ENCODE measurements around the gene PCSK6. TPM values are rescaled to one million over a fixed set of nuclear protein-coding genes. Genes with fewer than 3 reads are reported as not detected.

The PCSK6 gene
- total RNA-seq, 1 experiment from 2014 or later: 2.9 TPM

DNA sequence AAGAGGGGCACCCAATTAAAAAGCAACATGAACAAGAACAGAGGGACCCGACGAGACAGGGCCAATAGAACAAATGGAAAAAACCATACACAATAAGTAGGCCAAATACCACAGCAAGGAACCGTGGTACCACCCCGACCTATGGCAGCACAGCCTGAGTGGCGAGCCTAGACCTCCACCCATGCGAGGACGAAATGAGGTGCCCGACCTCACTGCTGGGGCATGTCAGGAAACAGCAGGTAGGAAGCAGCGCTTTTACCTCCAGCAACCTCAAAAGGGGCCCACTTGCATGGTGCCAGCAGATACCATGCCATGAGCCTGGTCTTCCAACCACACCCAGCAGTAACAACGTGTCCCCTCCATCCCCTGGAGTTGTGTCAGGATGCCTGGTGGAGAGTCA lies 77.9 kb downstream of the PCSK6 start:
- DNase-seq (ENCODE audit: low spot score): no peak
- H3K27ac Mint-ChIP-seq: no peak overlapping the region
- peaks cover 4% of the 10 kb centered on the region for H3K9me3 Mint-ChIP-seq
- peaks cover 16% of the 10 kb centered on the region for H3K4me1 Mint-ChIP-seq
- no peaks in the 10 kb centered on the region for H3K27me3 Mint-ChIP-seq (ENCODE audit: low read depth)
- H3K4me3 Mint-ChIP-seq: no peak overlapping the region
- TF ChIP-seq, protein P1, sequence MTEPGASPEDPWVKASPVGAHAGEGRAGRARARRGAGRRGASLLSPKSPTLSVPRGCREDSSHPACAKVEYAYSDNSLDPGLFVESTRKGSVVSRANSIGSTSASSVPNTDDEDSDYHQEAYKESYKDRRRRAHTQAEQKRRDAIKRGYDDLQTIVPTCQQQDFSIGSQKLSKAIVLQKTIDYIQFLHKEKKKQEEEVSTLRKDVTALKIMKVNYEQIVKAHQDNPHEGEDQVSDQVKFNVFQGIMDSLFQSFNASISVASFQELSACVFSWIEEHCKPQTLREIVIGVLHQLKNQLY (CRISPR knock-in tag; IDR thresholded peaks at IDR 0.05): no peak
- no peak for TF ChIP-seq SMAD3 (CRISPR knock-in tag; IDR thresholded peaks at IDR 0.05; ENCODE audit: borderline replicate concordance)
- TF ChIP-seq, protein P2, sequence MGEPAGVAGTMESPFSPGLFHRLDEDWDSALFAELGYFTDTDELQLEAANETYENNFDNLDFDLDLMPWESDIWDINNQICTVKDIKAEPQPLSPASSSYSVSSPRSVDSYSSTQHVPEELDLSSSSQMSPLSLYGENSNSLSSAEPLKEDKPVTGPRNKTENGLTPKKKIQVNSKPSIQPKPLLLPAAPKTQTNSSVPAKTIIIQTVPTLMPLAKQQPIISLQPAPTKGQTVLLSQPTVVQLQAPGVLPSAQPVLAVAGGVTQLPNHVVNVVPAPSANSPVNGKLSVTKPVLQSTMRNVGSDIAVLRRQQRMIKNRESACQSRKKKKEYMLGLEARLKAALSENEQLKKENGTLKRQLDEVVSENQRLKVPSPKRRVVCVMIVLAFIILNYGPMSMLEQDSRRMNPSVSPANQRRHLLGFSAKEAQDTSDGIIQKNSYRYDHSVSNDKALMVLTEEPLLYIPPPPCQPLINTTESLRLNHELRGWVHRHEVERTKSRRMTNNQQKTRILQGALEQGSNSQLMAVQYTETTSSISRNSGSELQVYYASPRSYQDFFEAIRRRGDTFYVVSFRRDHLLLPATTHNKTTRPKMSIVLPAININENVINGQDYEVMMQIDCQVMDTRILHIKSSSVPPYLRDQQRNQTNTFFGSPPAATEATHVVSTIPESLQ (CRISPR knock-in tag; IDR thresholded peaks at IDR 0.05): no peak
- no peak for TF ChIP-seq ELF4 (CRISPR knock-in tag; IDR thresholded peaks at IDR 0.05; ENCODE audit: low read depth)
- no peak for TF ChIP-seq CBFB (CRISPR knock-in tag; IDR thresholded peaks at IDR 0.05; ENCODE audit: low read depth)
- no peak for TF ChIP-seq ATF1 (CRISPR knock-in tag; IDR thresholded peaks at IDR 0.05)
- no peak for TF ChIP-seq GRHL2 (CRISPR knock-in tag; IDR thresholded peaks at IDR 0.05; ENCODE audit: insufficient replicate concordance, severe bottlenecking)
- TF ChIP-seq EMX1 (CRISPR knock-in tag; IDR thresholded peaks at IDR 0.05): no peak
- no peak for TF ChIP-seq JAZF1 (CRISPR knock-in tag; IDR thresholded peaks at IDR 0.05)
- no peak for TF ChIP-seq TP53 (CRISPR knock-in tag; IDR thresholded peaks at IDR 0.05)
- TF ChIP-seq ETV6 (CRISPR knock-in tag; IDR thresholded peaks at IDR 0.05): no peak
- no peak for TF ChIP-seq ZNF396 (CRISPR knock-in tag; IDR thresholded peaks at IDR 0.05; ENCODE audit: borderline replicate concordance)
- TF ChIP-seq GABPB1 (CRISPR knock-in tag; IDR thresholded peaks at IDR 0.05): no peak
- no peak for TF ChIP-seq KAT7 (CRISPR knock-in tag; IDR thresholded peaks at IDR 0.05; ENCODE audit: borderline replicate concordance)
- TF ChIP-seq ZNF232 (CRISPR knock-in tag; IDR thresholded peaks at IDR 0.05): no peak
- TF ChIP-seq, protein P3, sequence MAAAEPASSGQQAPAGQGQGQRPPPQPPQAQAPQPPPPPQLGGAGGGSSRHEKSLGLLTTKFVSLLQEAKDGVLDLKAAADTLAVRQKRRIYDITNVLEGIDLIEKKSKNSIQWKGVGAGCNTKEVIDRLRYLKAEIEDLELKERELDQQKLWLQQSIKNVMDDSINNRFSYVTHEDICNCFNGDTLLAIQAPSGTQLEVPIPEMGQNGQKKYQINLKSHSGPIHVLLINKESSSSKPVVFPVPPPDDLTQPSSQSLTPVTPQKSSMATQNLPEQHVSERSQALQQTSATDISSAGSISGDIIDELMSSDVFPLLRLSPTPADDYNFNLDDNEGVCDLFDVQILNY (CRISPR knock-in tag; IDR thresholded peaks at IDR 0.05): no peak
- TF ChIP-seq SP1 (CRISPR knock-in tag; conservative IDR thresholded peaks at IDR 0.05): no peak
- CTCF ChIA-PET: no interaction called here
- H3K36me3 Mint-ChIP-seq: no peaks in the 10 kb centered on the region
- no peak for ATAC-seq
- POLR2A ChIA-PET: no interaction called here

DNA sequence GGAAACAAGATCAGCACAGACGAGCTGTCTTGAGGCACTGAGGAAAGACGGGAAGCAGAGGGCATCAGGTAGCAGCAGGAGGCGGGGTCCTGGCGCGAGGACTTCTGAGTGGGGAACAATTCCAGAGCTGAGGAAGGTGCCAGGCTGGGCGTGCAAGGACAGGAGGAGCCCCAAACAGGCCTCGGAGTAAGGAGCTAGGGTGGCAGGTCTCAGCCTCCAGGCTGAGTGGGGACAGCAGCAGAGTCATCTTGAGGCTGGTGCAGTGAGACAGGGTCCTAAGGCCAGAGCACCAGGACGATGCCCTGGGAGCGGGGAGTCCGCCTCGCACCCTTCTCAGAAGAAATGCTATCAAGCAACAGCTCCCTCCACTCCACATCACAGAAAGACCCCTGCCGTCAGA lies 78.4 kb downstream of the PCSK6 start:
- ATAC-seq (no peak), DNase-seq (ENCODE audit: low spot score) (no peak)
- CTCF ChIA-PET: interaction anchor here (1.0 kb wide), 1 partner anchor 8 kb away, joined by 3 read pairs; no protein-coding TSS in a partner anchor
- POLR2A ChIA-PET: no interaction called here
- H3K27me3 Mint-ChIP-seq (ENCODE audit: low read depth): no peaks in the 10 kb centered on the region
- H3K9me3 Mint-ChIP-seq: peaks cover 2% of the 10 kb centered on the region
- no peaks in the 10 kb centered on the region for H3K36me3 Mint-ChIP-seq
- H3K27ac Mint-ChIP-seq: no peak overlapping the region
- H3K4me1 Mint-ChIP-seq: peaks cover 16% of the 10 kb centered on the region
- no peak overlapping the region for H3K4me3 Mint-ChIP-seq
- TF ChIP-seq FOXP1 (CRISPR knock-in tag; IDR thresholded peaks at IDR 0.05; ENCODE audit: borderline replicate concordance) (no peak), GABPB1 (CRISPR knock-in tag; IDR thresholded peaks at IDR 0.05) (no peak), TP53 (CRISPR knock-in tag; IDR thresholded peaks at IDR 0.05) (no peak), ZNF121 (CRISPR knock-in tag; IDR thresholded peaks at IDR 0.05) (no peak)
- TF ChIP-seq, protein P2 (CRISPR knock-in tag; IDR thresholded peaks at IDR 0.05): no peak
- TF ChIP-seq, protein P4, sequence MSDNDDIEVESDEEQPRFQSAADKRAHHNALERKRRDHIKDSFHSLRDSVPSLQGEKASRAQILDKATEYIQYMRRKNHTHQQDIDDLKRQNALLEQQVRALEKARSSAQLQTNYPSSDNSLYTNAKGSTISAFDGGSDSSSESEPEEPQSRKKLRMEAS (CRISPR knock-in tag; IDR thresholded peaks at IDR 0.05): no peak
- TF ChIP-seq, protein P1 (CRISPR knock-in tag; IDR thresholded peaks at IDR 0.05): no peak
- TF ChIP-seq, protein P5, sequence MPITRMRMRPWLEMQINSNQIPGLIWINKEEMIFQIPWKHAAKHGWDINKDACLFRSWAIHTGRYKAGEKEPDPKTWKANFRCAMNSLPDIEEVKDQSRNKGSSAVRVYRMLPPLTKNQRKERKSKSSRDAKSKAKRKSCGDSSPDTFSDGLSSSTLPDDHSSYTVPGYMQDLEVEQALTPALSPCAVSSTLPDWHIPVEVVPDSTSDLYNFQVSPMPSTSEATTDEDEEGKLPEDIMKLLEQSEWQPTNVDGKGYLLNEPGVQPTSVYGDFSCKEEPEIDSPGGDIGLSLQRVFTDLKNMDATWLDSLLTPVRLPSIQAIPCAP (CRISPR knock-in tag; IDR thresholded peaks at IDR 0.05): no peak
- TF ChIP-seq, protein P6, sequence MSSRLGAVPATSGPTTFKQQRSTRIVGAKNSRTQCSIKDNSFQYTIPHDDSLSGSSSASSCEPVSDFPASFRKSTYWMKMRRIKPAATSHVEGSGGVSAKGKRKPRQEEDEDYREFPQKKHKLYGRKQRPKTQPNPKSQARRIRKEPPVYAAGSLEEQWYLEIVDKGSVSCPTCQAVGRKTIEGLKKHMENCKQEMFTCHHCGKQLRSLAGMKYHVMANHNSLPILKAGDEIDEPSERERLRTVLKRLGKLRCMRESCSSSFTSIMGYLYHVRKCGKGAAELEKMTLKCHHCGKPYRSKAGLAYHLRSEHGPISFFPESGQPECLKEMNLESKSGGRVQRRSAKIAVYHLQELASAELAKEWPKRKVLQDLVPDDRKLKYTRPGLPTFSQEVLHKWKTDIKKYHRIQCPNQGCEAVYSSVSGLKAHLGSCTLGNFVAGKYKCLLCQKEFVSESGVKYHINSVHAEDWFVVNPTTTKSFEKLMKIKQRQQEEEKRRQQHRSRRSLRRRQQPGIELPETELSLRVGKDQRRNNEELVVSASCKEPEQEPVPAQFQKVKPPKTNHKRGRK (CRISPR knock-in tag; IDR thresholded peaks at IDR 0.05; ENCODE audit: borderline replicate concordance): no peak
- TF ChIP-seq, protein P7, sequence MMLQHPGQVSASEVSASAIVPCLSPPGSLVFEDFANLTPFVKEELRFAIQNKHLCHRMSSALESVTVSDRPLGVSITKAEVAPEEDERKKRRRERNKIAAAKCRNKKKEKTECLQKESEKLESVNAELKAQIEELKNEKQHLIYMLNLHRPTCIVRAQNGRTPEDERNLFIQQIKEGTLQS (CRISPR knock-in tag; conservative IDR thresholded peaks at IDR 0.05): no peak
- TF ChIP-seq, protein P8, sequence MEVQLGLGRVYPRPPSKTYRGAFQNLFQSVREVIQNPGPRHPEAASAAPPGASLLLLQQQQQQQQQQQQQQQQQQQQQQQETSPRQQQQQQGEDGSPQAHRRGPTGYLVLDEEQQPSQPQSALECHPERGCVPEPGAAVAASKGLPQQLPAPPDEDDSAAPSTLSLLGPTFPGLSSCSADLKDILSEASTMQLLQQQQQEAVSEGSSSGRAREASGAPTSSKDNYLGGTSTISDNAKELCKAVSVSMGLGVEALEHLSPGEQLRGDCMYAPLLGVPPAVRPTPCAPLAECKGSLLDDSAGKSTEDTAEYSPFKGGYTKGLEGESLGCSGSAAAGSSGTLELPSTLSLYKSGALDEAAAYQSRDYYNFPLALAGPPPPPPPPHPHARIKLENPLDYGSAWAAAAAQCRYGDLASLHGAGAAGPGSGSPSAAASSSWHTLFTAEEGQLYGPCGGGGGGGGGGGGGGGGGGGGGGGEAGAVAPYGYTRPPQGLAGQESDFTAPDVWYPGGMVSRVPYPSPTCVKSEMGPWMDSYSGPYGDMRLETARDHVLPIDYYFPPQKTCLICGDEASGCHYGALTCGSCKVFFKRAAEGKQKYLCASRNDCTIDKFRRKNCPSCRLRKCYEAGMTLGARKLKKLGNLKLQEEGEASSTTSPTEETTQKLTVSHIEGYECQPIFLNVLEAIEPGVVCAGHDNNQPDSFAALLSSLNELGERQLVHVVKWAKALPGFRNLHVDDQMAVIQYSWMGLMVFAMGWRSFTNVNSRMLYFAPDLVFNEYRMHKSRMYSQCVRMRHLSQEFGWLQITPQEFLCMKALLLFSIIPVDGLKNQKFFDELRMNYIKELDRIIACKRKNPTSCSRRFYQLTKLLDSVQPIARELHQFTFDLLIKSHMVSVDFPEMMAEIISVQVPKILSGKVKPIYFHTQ (CRISPR knock-in tag; IDR thresholded peaks at IDR 0.05): no peak
